WTC11 (cell line): ENCODE data around the gene GPC6. TPM values are rescaled to one million over a fixed set of nuclear protein-coding genes. Genes with fewer than 3 reads are reported as not detected.

Experiments used
- ATAC-seq: fragments of 200-7000 bp; cut with Tn5 transposase; 2 replicates; pipeline ENCODE4 v1.10.0; 2021; ENCODE audit warnings: mild to moderate bottlenecking, moderate library complexity
- CTCF ChIA-PET: fragments of 300-600 bp; sonication (Branson Sonifier 250); formaldehyde crosslinking; loops from one replicate; lab custom pipeline; 2021; ENCODE audit warnings: antibody characterized with exemption; lab: Charles Lee
- POLR2A ChIA-PET: fragments of 350-600 bp; sonication (Branson Sonifier 250); formaldehyde crosslinking; loops from one replicate; lab custom pipeline; 2021; ENCODE audit warnings: antibody characterized with exemption; lab: Charles Lee
- DNase-seq: peaks from one replicate; pipeline ENCODE4 v3.0.0; 2021; ENCODE audit warnings: low spot score
- H3K27ac Mint-ChIP-seq: 2 replicates; pipeline ENCODE4 v1.8.0; 2021; ENCODE audit warnings: mixed read lengths
- H3K27me3 Mint-ChIP-seq: 2 replicates; pipeline ENCODE4 v1.8.0; 2021; ENCODE audit warnings: low read depth, mild to moderate bottlenecking, moderate library complexity, mixed read lengths
- H3K36me3 Mint-ChIP-seq: 2 replicates; pipeline ENCODE4 v1.8.0; 2021; ENCODE audit warnings: mixed read lengths
- H3K4me1 Mint-ChIP-seq: 2 replicates; pipeline ENCODE4 v1.8.0; 2022; ENCODE audit warnings: mixed read lengths
- H3K4me3 Mint-ChIP-seq: 2 replicates; pipeline ENCODE4 v1.8.0; 2021; ENCODE audit warnings: mild to moderate bottlenecking, moderate library complexity, mixed read lengths
- H3K9me3 Mint-ChIP-seq: 2 replicates; pipeline ENCODE4 v1.8.0; 2021; ENCODE audit warnings: mixed read lengths
- CBFB ChIP-seq: sonication (generic); formaldehyde crosslinking; IDR thresholded peaks from 2 replicates; pipeline ENCODE4 v1.8.1; 2022; ENCODE audit warnings: mild to moderate bottlenecking, low read depth, missing genetic modification reagents
- ELF4 ChIP-seq: sonication (generic); formaldehyde crosslinking; IDR thresholded peaks from 2 replicates; pipeline ENCODE4 v1.8.1; 2022; ENCODE audit warnings: low read depth, mild to moderate bottlenecking, moderate library complexity, missing genetic modification reagents
- ESRRA ChIP-seq: sonication (generic); formaldehyde crosslinking; IDR thresholded peaks from 2 replicates; pipeline ENCODE4 v1.8.1; 2022; ENCODE audit warnings: mild to moderate bottlenecking, missing genetic modification reagents, borderline replicate concordance
- FOXJ3 ChIP-seq: sonication (generic); formaldehyde crosslinking; IDR thresholded peaks from 2 replicates; pipeline ENCODE4 v1.9.0; 2021; ENCODE audit warnings: missing genetic modification reagents, mild to moderate bottlenecking, borderline replicate concordance
- HMGA2 ChIP-seq: fragments of 250-450 bp; sonication (Bioruptor Pico); IDR thresholded peaks from 2 replicates; pipeline ENCODE4 v1.4.0; 2021; ENCODE audit warnings: mild to moderate bottlenecking, moderate library complexity
- IRF2 ChIP-seq: sonication (generic); formaldehyde crosslinking; IDR thresholded peaks from 2 replicates; pipeline ENCODE4 v1.8.0; 2022; ENCODE audit warnings: low read depth, missing genetic modification reagents, borderline replicate concordance
- JAZF1 ChIP-seq: fragments of 250-450 bp; sonication (Bioruptor Pico); IDR thresholded peaks from 2 replicates; pipeline ENCODE4 v1.9.0; 2021; ENCODE audit warnings: moderate library complexity, mild to moderate bottlenecking, inconsistent platforms
- JUN ChIP-seq: sonication (generic); formaldehyde crosslinking; IDR thresholded peaks from 2 replicates; pipeline ENCODE4 v1.8.0; 2023; ENCODE audit warnings: mild to moderate bottlenecking, missing genetic modification reagents
- MYBL2 ChIP-seq: sonication (generic); formaldehyde crosslinking; IDR thresholded peaks from 2 replicates; pipeline ENCODE4 v1.8.1; 2023; ENCODE audit warnings: mild to moderate bottlenecking, moderate library complexity, missing genetic modification reagents
- NFATC4 ChIP-seq: fragments of 250-450 bp; sonication (Bioruptor Pico); IDR thresholded peaks from 2 replicates; pipeline ENCODE4 v1.9.0; 2021; ENCODE audit warnings: mild to moderate bottlenecking
- NFYB ChIP-seq: sonication (generic); formaldehyde crosslinking; conservative IDR thresholded peaks from 2 replicates; pipeline ENCODE4 v1.8.0; 2022; ENCODE audit warnings: low read depth, missing genetic modification reagents
- NR1H2 ChIP-seq: sonication (generic); formaldehyde crosslinking; IDR thresholded peaks from 2 replicates; pipeline ENCODE4 v1.9.0; 2021; ENCODE audit warnings: mild to moderate bottlenecking, moderate library complexity, missing genetic modification reagents
- NR2C2 ChIP-seq: sonication (generic); formaldehyde crosslinking; IDR thresholded peaks from 2 replicates; pipeline ENCODE4 v1.8.0; 2022; ENCODE audit warnings: mild to moderate bottlenecking, missing genetic modification reagents
- OVOL2 ChIP-seq: fragments of 250-450 bp; sonication (Bioruptor Pico); IDR thresholded peaks from 2 replicates; pipeline ENCODE4 v1.9.0; 2021; ENCODE audit warnings: mild to moderate bottlenecking, borderline replicate concordance
- PRRX2 ChIP-seq: fragments of 250-450 bp; sonication (Bioruptor Pico); IDR thresholded peaks from 2 replicates; pipeline ENCODE4 v1.8.0; 2021; ENCODE audit warnings: mild to moderate bottlenecking
- SMAD3 ChIP-seq: sonication (generic); formaldehyde crosslinking; IDR thresholded peaks from 2 replicates; pipeline ENCODE4 v1.8.0; 2022; ENCODE audit warnings: missing genetic modification reagents, mild to moderate bottlenecking, borderline replicate concordance
- SOX15 ChIP-seq: fragments of 250-450 bp; sonication (Bioruptor Pico); IDR thresholded peaks from 2 replicates; pipeline ENCODE4 v1.9.0; 2021; ENCODE audit warnings: mild to moderate bottlenecking
- TCF7 ChIP-seq: sonication (generic); formaldehyde crosslinking; IDR thresholded peaks from 2 replicates; pipeline ENCODE4 v1.8.0; 2022; ENCODE audit warnings: mild to moderate bottlenecking, low read depth, missing genetic modification reagents, moderate library complexity
- ZNF121 ChIP-seq: sonication (generic); formaldehyde crosslinking; IDR thresholded peaks from 2 replicates; pipeline ENCODE4 v1.8.0; 2023; ENCODE audit warnings: missing genetic modification reagents
- ZNF138 ChIP-seq: sonication (generic); formaldehyde crosslinking; conservative IDR thresholded peaks from 2 replicates; pipeline ENCODE4 v1.8.1; 2022; ENCODE audit warnings: mild to moderate bottlenecking, moderate library complexity, missing genetic modification reagents
- ZNF219 ChIP-seq: sonication (generic); formaldehyde crosslinking; IDR thresholded peaks from 2 replicates; pipeline ENCODE4 v1.8.0; 2023; ENCODE audit warnings: missing genetic modification reagents, mild to moderate bottlenecking, borderline replicate concordance
- total RNA-seq: library from RNA; stranded (reverse); gene quantifications from 3 replicates; pipeline ENCODE4 v1.2.3, GENCODE V29; 2021
- TF ChIP-seq, protein P1 (sequence below): fragments of 250-450 bp; sonication (Bioruptor Pico); conservative IDR thresholded peaks from 2 replicates; pipeline ENCODE4 v1.9.0; 2021; ENCODE audit warnings: mild to moderate bottlenecking
- TF ChIP-seq, protein P2 (sequence below): sonication (generic); formaldehyde crosslinking; IDR thresholded peaks from 2 replicates; pipeline ENCODE4 v1.8.0; 2023; ENCODE audit warnings: missing genetic modification reagents
- TF ChIP-seq, protein P3 (sequence below): sonication (generic); formaldehyde crosslinking; IDR thresholded peaks from 2 replicates; pipeline ENCODE4 v1.8.1; 2022; ENCODE audit warnings: missing genetic modification reagents, borderline replicate concordance
- TF ChIP-seq, protein P4 (sequence below): sonication (generic); formaldehyde crosslinking; IDR thresholded peaks from 2 replicates; pipeline ENCODE4 v1.8.0; 2023; ENCODE audit warnings: missing genetic modification reagents, mild to moderate bottlenecking, borderline replicate concordance
- TF ChIP-seq, protein P5 (sequence below): fragments of 250-450 bp; sonication (Bioruptor Pico); IDR thresholded peaks from 2 replicates; pipeline ENCODE4 v2.1.2; 2022; ENCODE audit warnings: mild to moderate bottlenecking, moderate library complexity

Gene GPC6
- total RNA-seq, 1 experiment from 2014 or later: 19.5 TPM

DNA sequence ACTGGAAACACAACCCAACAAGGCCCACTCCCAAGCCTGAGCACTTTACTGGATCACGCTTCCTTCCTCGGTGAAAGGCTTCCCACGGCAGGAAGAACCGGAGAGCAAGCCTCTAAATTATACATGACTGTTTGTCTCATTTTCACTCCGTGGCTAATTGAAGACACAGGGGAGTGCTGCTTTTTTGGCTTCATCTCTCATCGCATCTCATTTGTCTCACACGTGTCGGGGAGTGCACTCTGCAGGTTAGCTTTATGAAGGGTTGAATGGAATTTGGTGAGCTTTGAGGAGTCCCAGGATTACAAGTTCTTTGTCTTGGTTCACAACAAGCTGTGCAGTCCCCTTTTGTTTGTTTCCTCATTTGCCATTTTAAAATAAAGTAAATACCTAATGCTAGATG, 544.6 kb downstream of the GPC6 start:
- H3K4me3 Mint-ChIP-seq: no peak overlapping the region
- DNase-seq: no peak
- no peak for TF ChIP-seq MYBL2 (CRISPR knock-in tag)
- TF ChIP-seq CBFB (CRISPR knock-in tag): no peak
- TF ChIP-seq, protein P1, sequence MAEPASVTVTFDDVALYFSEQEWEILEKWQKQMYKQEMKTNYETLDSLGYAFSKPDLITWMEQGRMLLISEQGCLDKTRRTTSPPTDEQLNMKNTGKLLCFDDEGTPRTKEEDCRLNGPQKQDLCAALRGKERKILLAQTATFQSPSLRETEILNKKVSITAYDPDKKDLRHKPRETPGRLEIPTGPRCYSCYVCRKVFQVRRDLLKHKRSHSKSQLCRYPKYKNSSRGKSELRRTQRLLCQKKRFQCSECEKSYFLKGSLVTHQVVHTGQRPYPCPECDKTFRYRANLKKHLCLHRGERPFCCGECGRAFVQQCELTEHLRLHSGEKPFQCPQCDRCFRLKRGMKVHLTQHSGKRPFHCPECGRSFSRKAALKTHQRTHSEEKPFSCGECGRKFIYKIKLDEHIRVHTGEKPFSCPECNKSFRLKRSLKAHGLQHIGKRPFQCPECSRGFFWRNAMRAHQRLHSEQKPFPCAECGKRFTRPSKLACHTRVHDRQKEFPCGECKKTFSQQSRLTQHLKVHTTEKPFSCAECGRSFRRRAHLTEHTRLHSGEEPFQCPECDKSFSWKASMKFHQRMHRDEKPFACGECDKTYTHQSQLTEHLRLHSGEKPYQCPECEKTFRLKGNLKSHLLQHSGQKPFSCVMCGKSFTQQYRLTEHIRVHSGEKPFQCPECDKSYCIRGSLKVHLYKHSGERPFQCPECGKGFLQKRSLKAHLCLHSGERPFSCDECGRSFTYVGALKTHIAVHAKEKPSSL (CRISPR knock-in tag): no peak
- TF ChIP-seq SOX15: no peak
- TF ChIP-seq, protein P2, sequence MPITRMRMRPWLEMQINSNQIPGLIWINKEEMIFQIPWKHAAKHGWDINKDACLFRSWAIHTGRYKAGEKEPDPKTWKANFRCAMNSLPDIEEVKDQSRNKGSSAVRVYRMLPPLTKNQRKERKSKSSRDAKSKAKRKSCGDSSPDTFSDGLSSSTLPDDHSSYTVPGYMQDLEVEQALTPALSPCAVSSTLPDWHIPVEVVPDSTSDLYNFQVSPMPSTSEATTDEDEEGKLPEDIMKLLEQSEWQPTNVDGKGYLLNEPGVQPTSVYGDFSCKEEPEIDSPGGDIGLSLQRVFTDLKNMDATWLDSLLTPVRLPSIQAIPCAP (CRISPR knock-in tag): no peak
- no peak for TF ChIP-seq ZNF138 (CRISPR knock-in tag)
- no peak for TF ChIP-seq NR2C2 (CRISPR knock-in tag)
- no peak for TF ChIP-seq TCF7
- TF ChIP-seq, protein P3, sequence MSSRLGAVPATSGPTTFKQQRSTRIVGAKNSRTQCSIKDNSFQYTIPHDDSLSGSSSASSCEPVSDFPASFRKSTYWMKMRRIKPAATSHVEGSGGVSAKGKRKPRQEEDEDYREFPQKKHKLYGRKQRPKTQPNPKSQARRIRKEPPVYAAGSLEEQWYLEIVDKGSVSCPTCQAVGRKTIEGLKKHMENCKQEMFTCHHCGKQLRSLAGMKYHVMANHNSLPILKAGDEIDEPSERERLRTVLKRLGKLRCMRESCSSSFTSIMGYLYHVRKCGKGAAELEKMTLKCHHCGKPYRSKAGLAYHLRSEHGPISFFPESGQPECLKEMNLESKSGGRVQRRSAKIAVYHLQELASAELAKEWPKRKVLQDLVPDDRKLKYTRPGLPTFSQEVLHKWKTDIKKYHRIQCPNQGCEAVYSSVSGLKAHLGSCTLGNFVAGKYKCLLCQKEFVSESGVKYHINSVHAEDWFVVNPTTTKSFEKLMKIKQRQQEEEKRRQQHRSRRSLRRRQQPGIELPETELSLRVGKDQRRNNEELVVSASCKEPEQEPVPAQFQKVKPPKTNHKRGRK (CRISPR knock-in tag): no peak
- no peak for TF ChIP-seq NFATC4
- TF ChIP-seq OVOL2 (CRISPR knock-in tag): no peak
- TF ChIP-seq JUN: no peak

DNA sequence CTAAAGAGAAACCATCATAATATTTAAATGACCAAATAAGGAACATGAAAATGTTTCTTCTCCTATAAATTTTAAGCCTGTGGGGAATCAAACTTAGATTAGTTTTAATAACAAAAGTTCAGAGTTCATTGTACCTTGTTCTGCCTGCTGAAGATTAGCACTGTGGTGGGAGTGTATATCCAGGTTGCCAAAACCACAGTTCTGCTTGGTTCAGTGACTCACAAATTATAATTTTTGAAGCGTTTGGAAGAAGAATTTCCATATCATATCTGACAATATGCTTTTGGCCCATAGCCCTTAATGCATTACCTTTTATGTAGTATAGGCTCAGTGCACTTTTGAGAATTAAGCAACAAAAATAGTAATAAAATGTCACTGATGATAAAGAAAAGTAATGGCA, 545.2 kb downstream of the GPC6 start:
- CTCF ChIA-PET: no interaction called here
- no peaks in the 10 kb centered on the region for H3K36me3 Mint-ChIP-seq
- no peaks in the 10 kb centered on the region for H3K27me3 Mint-ChIP-seq
- H3K27ac Mint-ChIP-seq: no peak overlapping the region
- no peak for ATAC-seq
- TF ChIP-seq NR1H2 (CRISPR knock-in tag): no peak
- TF ChIP-seq, protein P4, sequence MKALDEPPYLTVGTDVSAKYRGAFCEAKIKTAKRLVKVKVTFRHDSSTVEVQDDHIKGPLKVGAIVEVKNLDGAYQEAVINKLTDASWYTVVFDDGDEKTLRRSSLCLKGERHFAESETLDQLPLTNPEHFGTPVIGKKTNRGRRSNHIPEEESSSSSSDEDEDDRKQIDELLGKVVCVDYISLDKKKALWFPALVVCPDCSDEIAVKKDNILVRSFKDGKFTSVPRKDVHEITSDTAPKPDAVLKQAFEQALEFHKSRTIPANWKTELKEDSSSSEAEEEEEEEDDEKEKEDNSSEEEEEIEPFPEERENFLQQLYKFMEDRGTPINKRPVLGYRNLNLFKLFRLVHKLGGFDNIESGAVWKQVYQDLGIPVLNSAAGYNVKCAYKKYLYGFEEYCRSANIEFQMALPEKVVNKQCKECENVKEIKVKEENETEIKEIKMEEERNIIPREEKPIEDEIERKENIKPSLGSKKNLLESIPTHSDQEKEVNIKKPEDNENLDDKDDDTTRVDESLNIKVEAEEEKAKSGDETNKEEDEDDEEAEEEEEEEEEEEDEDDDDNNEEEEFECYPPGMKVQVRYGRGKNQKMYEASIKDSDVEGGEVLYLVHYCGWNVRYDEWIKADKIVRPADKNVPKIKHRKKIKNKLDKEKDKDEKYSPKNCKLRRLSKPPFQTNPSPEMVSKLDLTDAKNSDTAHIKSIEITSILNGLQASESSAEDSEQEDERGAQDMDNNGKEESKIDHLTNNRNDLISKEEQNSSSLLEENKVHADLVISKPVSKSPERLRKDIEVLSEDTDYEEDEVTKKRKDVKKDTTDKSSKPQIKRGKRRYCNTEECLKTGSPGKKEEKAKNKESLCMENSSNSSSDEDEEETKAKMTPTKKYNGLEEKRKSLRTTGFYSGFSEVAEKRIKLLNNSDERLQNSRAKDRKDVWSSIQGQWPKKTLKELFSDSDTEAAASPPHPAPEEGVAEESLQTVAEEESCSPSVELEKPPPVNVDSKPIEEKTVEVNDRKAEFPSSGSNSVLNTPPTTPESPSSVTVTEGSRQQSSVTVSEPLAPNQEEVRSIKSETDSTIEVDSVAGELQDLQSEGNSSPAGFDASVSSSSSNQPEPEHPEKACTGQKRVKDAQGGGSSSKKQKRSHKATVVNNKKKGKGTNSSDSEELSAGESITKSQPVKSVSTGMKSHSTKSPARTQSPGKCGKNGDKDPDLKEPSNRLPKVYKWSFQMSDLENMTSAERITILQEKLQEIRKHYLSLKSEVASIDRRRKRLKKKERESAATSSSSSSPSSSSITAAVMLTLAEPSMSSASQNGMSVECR (CRISPR knock-in tag): no peak
- no peak for TF ChIP-seq ZNF121 (CRISPR knock-in tag)
- no peak for TF ChIP-seq HMGA2 (CRISPR knock-in tag)
- no peak for TF ChIP-seq ESRRA (CRISPR knock-in tag)
- TF ChIP-seq, protein P5, sequence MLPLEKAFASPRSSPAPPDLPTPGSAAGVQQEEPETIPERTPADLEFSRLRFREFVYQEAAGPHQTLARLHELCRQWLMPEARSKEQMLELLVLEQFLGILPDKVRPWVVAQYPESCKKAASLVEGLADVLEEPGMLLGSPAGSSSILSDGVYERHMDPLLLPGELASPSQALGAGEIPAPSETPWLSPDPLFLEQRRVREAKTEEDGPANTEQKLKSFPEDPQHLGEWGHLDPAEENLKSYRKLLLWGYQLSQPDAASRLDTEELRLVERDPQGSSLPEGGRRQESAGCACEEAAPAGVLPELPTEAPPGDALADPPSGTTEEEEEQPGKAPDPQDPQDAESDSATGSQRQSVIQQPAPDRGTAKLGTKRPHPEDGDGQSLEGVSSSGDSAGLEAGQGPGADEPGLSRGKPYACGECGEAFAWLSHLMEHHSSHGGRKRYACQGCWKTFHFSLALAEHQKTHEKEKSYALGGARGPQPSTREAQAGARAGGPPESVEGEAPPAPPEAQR (CRISPR knock-in tag): no peak
- no peak for TF ChIP-seq NFYB (CRISPR knock-in tag)
- no peak for TF ChIP-seq PRRX2 (CRISPR knock-in tag)
- no peak for TF ChIP-seq ZNF219 (CRISPR knock-in tag)
- TF ChIP-seq SMAD3: no peak
- no peak for TF ChIP-seq ELF4 (CRISPR knock-in tag)
- no peak for TF ChIP-seq TCF7
- no peak for TF ChIP-seq JAZF1 (CRISPR knock-in tag)
- TF ChIP-seq FOXJ3: no peak
- no peak for TF ChIP-seq IRF2
- TF ChIP-seq, all 79 proteins: peak for 0
- DNase-seq: no peak
- Mint-ChIP-seq H3K4me3 (no peak overlapping the region), H3K9me3 (no peaks in the 10 kb centered on the region), H3K4me1 (peaks cover 8% of the 10 kb centered on the region)
- POLR2A ChIA-PET: no interaction called here

More for the DNA sequence above, 544.6 kb downstream of the GPC6 start:
- CTCF ChIA-PET: no interaction called here
- no peak overlapping the region for H3K27ac Mint-ChIP-seq
- no peaks in the 10 kb centered on the region for H3K9me3 Mint-ChIP-seq
- no peaks in the 10 kb centered on the region for H3K27me3 Mint-ChIP-seq
- H3K36me3 Mint-ChIP-seq: no peaks in the 10 kb centered on the region
- ATAC-seq: peak; percentile 52
- peaks cover 8% of the 10 kb centered on the region for H3K4me1 Mint-ChIP-seq
- POLR2A ChIA-PET: no interaction called here
